HG03039 (cell line): ENCODE results near the gene PRPSAP2.
"Not testable (repeated sequence)": the region's sequence is repeated elsewhere in the genome, so short reads cannot be mapped to it uniquely, and the experiment has no call there.

Source experiments
- ATAC-seq: cut with Tn5 transposase; IDR thresholded peaks from one replicate; pipeline ENCODE4 v1.9.1; 2021; ENCODE audit warnings: mild to moderate bottlenecking, moderate library complexity; ENCODE audit not compliant: unreplicated experiment

The PRPSAP2 gene

DNA sequence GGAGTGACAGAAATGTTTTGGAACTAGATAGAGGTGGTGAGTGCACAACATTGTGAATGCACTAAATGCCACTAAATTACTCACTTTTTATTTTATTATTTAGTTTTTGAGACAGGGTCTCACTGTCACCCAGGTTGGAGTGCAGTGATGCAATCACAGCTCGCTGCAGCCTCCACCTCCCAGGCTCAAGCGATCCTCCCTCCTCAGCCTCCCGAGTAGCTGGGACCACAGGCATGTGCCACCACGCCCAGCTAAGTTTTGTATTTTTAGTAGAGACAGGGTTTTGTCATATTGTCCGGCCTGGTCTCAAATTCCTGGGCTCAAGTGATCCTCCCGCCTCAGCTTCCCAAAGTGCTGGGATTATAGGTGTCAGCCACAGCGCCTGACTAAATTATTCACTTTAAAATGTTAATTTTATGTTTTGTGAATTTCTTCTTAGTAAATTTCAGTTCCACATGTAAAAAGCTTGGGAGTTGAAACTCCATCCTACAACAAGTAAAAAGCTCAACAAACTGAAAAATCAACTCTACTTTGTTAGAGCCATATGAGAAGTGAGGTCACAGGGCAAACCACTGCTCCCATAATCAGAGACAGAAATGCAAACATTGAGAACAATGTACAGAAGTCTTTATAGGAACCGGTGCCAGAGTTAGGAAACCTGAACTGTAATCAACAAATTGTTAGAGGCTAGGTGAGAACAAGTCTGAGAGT lies 80.2 kb downstream of the PRPSAP2 start:
- ATAC-seq = no peak

DNA sequence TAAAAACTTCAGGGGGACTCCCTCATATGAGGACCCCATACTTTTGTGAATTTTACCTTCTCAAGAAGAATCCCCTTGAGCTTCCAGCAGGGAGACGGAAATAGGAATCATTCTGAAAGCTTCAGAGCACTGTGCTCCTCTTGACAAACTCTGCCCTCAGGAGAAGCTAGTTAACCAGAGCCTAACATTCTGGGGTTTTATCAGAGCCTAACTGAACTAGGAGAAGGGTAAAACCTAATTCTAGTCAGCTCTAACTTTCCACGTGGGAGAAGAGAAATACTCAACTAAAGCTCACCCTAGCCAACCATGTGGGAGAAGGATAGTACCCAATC lies 80.7 kb downstream of the PRPSAP2 start:
- no peak for ATAC-seq

DNA sequence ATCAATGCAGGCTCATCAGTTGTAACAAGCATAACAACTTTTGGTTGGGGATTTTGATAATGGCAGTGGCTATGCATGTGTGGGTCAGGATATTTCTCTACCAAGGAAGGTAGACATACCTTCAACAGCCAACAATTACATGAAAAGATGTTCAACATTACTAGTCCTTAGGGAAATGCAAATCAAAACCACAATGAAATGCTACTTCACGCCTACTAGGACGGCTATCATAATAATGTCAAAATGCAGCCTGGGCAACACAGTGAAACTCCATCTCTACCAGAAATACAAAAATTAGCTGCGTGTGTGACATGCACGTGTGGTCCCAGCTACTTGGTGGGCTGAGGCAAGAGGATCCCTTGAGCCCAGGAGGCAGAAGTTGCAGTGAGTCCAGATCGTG lies 86.7 kb downstream of the PRPSAP2 start:
- ATAC-seq = no peak

DNA sequence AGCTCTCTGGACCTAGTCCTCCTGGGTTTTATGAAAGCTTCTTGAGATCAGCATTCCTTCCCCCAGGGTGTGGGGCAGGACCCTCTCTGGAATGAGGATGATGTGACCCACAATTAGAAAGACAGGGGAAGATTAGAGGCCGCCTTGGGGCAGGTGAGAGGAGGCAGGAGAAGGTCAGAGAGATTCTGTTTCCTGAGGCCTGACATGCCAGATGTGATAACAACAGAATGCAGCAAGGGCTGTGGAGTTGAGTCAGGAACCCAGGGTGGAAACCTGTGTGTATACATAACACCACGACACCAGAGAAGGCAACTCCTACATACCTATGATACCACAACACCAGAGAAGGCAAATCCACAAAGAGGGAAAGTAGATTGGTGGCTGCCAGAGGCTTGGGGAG lies 88.6 kb downstream of the PRPSAP2 start:
- ATAC-seq = no peak

DNA sequence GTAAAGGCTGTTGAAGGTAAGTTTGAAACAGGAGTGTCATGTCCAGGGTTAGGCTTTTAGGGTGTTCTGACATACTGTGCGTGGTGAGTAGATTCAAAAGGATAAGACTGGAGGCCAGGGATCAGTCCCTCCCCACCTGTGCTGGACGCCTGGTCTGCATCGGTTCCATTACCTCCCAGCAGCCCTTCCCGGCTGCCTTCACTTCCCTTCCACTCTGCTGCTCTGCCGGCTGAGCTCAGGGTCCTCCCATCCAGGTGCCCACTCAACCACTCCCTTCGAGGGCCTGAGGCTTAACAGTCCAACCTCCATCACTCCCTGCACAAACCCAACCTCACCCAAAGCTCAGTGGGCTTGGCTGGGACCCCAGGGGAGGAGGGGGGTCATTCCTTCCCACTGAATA lies 89.9 kb downstream of the PRPSAP2 start:
- no peak for ATAC-seq

DNA sequence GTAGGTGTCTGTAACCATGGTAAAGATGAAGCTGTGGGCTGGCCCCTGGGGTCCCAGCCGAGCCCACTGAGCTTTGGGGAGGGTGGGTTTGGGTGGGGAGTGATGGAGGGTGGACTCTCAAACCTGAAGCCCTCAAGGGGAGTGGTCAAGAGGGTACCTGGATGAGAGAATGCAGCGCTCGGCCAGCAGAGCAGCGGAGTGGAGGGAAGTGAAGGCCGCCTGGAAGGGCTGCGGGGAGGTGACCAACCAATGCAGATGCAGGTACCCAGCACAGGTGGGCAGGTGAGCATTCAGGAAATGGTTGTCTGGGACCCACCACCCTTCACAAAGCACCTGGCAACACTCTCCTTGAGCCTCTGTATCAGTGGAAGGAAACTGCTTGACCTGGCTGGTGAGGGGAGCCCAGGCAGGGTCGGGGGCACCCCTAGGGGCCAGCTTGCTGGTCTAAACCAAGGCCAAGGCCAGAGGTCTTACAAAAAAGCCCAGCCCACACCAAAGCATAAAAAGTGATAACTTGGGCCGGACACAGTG lies 90.6 kb downstream of the PRPSAP2 start:
- no peak for ATAC-seq

DNA sequence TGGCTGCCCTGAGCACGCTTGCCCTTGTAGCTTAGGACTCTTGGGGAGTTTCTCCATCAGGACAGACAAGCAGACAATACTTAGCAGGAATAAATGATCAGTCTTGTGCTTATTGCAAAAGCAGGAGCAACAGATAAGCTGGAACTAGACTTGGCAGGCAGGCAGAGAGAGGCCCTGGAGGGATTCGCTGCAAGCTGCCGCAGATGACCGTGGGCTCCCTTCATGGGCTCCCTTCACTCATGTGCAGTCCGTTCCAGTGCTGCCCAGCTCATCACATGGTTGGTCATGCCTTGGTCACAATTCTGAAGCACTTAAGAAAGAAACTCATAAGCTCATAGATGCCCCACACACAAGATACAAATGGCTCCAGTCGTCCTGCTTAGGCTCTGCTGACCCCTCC lies 91.6 kb downstream of the PRPSAP2 start:
- no peak for ATAC-seq

DNA sequence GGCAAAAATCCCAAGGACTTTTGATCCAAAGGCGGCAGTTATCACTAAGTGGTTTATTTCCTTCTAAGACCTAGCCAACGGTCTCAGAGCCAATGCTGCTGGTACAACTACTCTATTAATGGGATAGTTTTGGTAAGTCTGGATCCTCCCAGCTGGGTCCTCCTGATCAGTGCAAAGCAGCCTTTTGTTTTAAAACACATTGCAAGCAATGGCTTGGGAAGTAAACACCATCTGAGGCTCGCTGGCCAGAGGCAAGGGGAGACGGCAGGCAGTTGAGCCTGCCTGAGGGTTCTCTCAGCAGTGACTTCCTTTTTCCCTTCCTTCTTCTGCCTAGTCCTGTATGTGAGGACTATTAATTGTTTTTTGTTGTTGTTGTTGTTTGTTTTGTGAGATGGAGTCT lies 92.4 kb downstream of the PRPSAP2 start:
- ATAC-seq = no peak

DNA sequence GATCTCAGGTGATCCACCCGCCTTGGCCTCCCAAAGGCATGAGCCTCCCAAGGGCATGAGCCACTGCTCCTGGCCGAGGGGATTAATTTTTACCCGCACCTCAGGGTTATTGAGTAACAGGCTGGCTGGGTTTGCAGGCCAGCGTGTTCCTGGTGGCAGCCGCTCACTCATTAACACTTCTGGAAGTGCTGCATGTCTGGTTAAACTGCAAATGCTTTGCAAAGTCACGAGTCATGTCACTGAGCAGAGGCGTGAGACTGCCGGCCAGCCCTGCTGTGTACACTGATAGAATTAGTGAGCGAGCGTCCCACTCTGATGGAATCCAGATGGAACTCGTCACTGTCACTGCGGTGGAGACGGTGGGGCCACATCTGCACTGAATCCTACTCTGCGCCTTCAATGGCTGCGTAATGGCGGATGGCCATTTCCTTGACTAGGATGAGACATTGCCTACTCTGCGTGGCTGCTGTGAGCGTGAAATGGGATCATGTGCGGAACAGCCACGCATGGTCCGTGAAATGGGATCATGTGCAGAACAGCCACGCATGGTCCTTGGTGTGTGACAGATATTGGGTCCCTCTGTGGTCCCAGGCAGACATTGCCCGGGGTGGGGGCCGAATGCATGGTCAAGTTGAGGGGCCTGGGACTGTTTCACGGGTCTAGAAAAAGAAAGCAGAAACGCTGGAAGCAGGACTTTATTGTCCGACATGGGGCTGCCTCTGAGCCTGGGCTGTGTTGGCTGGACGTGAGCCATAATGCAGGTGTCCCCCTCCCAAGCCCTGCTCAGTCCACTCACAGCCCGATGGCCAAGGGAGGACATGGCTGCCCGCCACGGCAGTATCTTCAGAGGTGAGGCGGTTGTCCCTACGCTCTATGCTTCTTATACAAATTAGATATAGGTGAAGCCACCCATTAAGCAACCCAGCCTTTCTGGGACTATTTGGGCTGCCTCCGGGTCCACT lies 93.3 kb downstream of the PRPSAP2 start:
- no peak for ATAC-seq

DNA sequence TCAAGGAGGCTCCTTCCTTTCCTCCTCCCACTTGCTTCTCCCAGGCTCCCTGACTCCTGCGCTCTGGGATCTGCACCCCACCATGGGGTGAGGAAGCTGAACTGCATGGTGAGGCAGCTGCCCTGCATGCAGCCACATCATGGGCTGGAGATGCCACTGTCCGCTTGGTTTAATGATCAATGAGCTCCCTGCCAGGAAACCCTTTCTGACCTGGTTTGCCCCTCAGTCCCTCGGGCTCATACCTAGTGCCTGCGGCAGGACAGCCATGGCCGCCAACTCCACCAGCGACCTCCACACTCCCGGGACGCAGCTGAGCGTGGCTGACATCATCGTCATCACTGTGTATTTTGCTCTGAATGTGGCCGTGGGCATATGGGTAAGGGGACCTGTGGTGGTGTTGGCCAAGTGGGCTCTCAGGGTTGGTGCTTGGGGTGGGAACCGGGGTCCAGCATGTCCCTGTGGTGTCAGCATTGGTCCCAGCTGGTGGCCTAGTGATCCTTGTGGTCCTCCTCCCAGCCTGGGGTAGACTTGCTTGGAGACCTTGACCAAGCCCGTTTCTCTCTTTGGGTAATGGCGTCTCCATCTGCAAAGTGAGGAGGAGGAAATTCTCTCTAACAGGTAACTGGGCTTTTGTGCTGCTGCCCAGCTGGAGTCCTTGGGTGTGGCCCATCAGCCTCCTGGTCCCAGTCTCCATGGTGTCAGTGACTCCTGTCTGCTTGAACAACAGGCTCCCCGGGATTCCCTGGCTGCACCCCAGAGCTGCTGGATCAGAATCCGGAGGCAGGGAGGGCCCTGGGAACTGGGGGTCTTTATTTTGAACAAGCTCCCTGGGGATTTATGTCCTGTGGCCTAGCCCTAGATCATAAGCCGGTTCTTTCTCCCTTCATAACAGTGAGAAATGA lies 94.3 kb downstream of the PRPSAP2 start, which contains the start of gene SLC5A10:
TSS of gene SLC5A10 (plus strand) at position 225 of the 902 bp plus-strand sequence. CDS start at position 266, 41 bp downstream.
- ATAC-seq = no peak

DNA sequence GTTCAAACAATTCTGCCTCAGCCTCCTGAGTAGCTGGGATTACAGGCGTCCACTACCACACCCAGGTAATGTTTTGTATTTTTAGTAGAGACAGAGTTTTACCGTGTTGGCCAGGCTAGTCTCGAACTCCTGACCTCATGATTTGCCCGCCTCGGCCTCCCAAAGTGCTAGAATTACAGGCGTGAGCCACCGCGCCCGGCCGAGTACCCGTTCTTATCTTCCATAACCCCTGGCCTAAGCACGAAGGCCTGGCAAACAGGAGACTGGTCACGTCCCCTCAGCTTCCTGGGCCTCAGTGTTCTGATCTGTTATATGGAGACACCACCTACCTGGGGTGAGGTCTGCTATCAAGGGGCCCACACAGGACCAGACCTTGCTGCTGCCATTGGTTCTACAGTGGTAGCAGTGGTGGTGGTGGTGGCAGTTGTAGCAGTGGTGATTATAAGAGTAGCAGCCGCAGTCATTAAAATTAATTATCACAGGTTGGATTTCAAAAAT lies 95.3 kb downstream of the PRPSAP2 start:
- ATAC-seq = no peak

DNA sequence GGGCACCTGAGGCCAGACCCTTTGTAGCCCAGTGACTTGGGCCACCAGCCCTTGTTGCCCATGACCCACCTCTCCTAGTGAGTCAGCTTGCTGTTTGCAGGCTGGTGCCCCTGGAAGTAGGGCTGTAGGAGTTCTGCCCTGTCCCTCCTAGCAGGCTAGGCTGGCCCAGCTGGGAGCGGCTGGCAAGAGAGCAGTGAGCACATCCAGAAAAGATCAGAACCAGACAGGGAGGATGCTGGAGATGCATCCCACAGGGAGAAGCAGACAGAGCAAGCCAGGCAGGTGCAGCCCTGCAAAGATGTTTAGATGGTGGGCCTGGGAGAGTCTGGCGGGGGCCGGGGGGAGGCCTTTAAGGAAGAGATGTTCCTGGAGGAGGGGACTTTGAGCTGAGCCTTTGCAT lies 96.4 kb downstream of the PRPSAP2 start:
- no peak for ATAC-seq

DNA sequence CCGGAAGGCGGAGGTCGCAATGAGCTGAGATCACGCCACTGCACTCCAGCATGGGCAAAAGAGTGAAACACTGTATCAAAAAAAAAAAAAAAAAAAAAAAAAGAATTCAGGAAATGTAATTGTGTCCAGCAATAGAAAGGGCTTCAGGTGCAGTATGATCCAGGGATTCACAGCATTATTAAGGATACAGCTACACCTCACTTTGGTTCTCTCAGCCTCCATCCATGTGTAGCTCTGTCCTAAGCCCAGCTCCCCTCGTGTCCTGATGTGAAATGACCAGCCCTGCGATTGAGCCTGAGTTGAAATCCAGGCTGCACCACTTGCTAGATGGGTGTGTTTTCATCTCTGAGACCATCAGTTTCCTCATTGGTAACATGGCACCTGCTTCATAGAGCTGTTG lies 97.1 kb downstream of the PRPSAP2 start:
- no peak for ATAC-seq

DNA sequence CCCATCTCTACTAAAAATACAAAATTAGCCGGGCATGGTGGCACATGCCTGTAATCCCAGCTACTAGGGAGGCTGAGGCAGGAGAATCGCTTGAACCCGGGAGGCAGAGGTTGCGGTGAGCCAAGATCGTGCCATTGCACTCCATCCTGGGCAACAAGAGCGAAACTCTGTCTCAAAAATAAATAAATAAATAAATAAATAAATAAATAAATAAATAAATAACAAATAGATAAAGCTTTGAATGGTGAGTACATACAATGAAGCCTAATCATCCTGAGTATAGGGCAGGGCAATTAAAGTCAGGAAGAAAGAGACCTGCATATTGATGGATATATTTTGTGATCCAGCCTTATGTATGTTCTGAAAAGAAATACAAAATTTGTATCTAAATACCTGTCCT lies 98.1 kb downstream of the PRPSAP2 start:
- ATAC-seq = not testable (repeated sequence)

DNA sequence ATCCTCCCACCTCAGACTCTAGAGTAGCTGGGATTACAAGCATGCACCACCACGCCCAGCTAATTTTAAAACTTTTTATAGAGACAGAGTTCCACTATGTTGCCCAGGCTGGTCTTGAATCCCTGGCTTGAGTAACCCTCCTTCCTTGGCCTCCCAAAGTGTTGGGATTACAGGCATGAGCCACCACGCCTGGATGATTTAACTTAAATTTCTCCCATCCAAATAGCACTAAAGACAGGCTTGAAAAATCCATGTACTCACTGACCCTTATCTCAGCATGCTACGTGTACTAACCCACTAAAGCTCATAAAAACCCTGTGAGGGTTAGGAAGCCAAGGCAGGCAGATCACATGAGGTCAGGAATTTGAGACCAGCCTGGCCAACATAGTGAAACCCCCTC lies 98.7 kb downstream of the PRPSAP2 start:
- no peak for ATAC-seq

DNA sequence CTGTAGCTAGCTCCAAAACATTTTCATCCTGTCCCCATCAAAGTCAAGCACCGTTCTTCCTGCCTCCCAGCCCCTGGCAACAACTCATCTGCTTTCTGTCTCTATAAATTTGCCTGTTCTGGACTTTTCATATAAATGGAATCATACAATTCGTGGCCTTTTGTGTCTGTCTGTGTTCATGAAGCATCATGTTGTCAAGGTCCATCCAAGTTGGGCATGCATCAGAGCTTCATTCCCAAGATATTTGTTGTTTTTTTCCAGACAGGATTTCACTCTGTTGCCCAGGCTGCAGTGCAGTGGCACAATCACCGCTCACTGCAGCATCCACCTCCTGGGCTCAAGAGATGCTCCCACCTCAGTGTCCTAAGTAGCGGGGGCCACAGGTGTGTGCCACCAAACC lies 99.9 kb downstream of the PRPSAP2 start:
- ATAC-seq = no peak

DNA sequence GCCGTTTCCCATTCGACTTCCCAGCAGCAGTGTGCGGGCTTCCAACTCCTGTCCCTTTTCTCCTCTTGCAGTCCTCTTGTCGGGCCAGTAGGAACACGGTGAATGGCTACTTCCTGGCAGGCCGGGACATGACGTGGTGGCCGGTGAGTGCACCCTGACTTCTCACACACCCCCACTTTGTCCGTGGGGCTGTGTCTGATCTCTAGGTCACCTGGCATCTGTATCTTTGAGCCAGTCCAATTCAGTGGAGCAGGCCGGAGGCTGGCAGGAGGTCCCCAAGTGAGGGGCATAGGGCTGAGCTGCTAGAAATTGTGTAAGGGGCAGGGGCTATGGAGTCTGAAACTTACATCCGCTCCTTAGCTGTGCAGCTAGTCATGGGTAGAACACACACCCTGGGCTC lies 100.7 kb downstream of the PRPSAP2 start:
- ATAC-seq = no peak

DNA sequence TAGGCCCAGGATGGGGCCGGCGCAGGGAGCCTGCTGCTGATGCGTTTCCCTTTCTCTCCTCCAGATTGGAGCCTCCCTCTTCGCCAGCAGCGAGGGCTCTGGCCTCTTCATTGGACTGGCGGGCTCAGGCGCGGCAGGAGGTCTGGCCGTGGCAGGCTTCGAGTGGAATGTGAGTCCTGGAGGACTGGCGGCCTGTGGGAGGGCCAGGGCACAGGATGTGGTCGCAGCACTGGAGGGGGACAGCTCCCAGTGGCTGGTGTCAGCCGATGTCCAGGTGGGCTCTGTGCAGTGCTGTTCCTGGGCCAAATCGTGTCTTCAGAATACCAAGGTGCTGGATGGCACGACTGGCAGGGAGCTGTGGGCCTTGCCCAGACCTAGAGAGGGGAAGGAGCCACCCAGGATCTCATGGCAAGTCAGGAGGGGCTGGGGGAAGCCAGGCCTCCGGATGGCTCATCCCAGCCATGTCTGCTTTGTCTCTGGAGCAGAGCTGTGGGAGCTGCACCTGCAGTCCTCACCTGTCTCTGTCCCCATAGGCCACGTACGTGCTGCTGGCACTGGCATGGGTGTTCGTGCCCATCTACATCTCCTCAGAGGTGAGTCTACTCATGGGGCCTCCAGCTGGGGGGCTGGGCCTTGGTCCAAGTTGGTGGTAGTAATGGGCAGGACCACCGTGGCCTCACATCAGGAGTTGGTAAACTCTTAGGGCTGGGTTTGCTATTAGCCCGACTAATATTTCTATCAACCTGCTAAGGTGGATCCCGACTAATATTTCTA lies 101.3 kb downstream of the PRPSAP2 start:
- ATAC-seq = no peak

DNA sequence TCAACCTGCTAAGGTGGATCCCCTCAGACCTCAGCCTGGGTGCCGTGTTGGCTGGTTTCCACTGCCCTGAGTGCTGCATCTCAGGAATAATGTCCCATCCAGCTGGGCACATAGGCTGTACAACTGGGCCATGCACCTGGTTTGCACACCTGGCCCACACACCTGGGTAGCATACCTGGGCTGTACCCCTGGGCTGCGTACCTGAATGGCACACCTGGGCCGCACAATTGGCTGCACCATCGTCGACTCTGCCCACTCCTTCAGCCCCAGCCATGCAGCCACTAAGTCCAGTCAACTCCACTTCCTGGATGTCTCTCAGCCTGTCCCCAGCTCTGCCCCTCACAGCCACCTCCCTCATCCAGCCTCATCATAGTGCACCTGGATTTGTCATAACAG lies 101.9 kb downstream of the PRPSAP2 start:
- no peak for ATAC-seq

DNA sequence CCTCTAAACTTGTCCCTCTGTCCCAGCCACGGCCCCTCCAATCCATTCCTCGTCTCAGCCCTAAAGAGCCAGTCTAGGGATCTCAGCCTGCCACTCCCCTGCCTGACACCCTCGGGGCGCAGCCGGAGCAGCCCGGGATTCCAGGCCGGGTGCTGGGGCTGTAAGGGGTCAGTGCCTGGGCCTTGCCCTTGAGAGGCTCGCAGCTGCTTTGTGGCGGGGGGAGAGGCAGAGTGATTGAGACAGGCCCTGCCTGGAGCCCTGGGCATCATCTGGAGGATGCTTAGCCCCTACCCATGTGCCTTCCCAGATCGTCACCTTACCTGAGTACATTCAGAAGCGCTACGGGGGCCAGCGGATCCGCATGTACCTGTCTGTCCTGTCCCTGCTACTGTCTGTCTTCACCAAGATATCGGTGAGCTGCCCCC lies 102.3 kb downstream of the PRPSAP2 start:
- ATAC-seq = no peak
